ENCODE data around the gene ITIH4.

DNA sequence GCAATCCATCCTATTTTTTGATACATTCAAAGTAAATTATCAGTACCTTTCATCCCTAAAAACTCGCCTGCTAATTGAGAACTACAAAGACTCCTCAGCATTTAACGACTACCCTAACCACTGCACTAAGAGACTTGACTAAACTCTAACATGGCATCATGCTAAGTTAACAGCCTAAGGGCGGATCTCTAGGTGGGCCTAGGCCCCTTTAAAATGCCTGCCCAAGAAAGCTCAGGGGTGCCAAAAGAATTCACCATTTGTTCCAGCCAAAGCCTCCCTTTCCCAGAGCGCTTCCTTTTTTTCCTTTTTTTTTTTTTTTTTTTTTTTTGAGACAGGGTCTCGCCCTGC, 59.2 kb downstream of the ITIH4 start:
- TF ChIP-seq, protein P1, sequence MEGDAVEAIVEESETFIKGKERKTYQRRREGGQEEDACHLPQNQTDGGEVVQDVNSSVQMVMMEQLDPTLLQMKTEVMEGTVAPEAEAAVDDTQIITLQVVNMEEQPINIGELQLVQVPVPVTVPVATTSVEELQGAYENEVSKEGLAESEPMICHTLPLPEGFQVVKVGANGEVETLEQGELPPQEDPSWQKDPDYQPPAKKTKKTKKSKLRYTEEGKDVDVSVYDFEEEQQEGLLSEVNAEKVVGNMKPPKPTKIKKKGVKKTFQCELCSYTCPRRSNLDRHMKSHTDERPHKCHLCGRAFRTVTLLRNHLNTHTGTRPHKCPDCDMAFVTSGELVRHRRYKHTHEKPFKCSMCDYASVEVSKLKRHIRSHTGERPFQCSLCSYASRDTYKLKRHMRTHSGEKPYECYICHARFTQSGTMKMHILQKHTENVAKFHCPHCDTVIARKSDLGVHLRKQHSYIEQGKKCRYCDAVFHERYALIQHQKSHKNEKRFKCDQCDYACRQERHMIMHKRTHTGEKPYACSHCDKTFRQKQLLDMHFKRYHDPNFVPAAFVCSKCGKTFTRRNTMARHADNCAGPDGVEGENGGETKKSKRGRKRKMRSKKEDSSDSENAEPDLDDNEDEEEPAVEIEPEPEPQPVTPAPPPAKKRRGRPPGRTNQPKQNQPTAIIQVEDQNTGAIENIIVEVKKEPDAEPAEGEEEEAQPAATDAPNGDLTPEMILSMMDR (IDR thresholded peaks at IDR 0.05): no peak
- TF ChIP-seq EP300 (IDR thresholded peaks at IDR 0.05) (no peak), POLR2A (IDR thresholded peaks at IDR 0.05) (no peak), POLR2AphosphoS5 (IDR thresholded peaks at IDR 0.05) (no peak)

Measured in upper lobe of left lung (tissue), 4 donors.